Parathyroid adenoma (tissue), 2 donors: ENCODE measurements around the gene POLR2M.

Experiments
- H2AFZ ChIP-seq: fragments of 300-600 bp; sonication (generic); one replicate; pipeline ENCODE4 v1.7.0; 2017; ENCODE audit warnings: antibody characterized with exemption, mild to moderate bottlenecking
- H3K27ac ChIP-seq: fragments of 300-600 bp; sonication (generic); one replicate; pipeline ENCODE4 v1.7.0; 2017
- H3K27me3 ChIP-seq: fragments of 300-600 bp; sonication (generic); one replicate; pipeline ENCODE4 v1.7.0; 2017; ENCODE audit warnings: low read length; ENCODE audit not compliant: control insufficient read depth, insufficient read depth
- H3K36me3 ChIP-seq: fragments of 300-600 bp; sonication (generic); one replicate; pipeline ENCODE4 v1.7.0; 2017; ENCODE audit warnings: low read length; ENCODE audit not compliant: control insufficient read depth, insufficient read depth
- H3K4me1 ChIP-seq: fragments of 300-600 bp; sonication (generic); one replicate; pipeline ENCODE4 v1.7.0; 2017; ENCODE audit warnings: control low read depth
- H3K4me2 ChIP-seq: fragments of 300-600 bp; sonication (generic); one replicate; pipeline ENCODE4 v1.7.0; 2017; ENCODE audit warnings: low read length
- H3K4me3 ChIP-seq: fragments of 300-600 bp; sonication (generic); one replicate; pipeline ENCODE4 v1.7.0; 2017; ENCODE audit warnings: low read depth, low read length
- H3K79me2 ChIP-seq: fragments of 300-600 bp; sonication (generic); one replicate; pipeline ENCODE4 v1.7.0; 2017; ENCODE audit warnings: control low read depth
- H3K9ac ChIP-seq: fragments of 300-600 bp; sonication (generic); one replicate; pipeline ENCODE4 v1.7.0; 2017; ENCODE audit warnings: mild to moderate bottlenecking
- H3K9me3 ChIP-seq: fragments of 300-600 bp; sonication (generic); one replicate; pipeline ENCODE4 v1.7.0; 2017; ENCODE audit warnings: low read length; ENCODE audit not compliant: control insufficient read depth
- CTCF ChIP-seq: fragments of 300-600 bp; sonication (generic); IDR thresholded peaks from one replicate; pipeline ENCODE4 v1.7.0; 2017; ENCODE audit warnings: antibody characterized with exemption, mild to moderate bottlenecking
- donor health status: primary hyperparathyroidism.

POLR2M gene

GRCh38 chr15:57681011-57681410 is 25.5 kb upstream of the POLR2M start:
- H3K4me3 ChIP-seq = no peak overlapping the region
- H3K79me2 ChIP-seq = no peaks in the 10 kb centered on the region
- no peak for TF ChIP-seq CTCF
- H3K4me2 ChIP-seq = no peak overlapping the region
- H3K9me3 ChIP-seq = no peaks in the 10 kb centered on the region
- no peak overlapping the region for H3K27ac ChIP-seq
- no peaks in the 10 kb centered on the region for H3K36me3 ChIP-seq
- H3K9ac ChIP-seq = no peak overlapping the region
- no peaks in the 10 kb centered on the region for H3K27me3 ChIP-seq
- H3K4me1 ChIP-seq = no peaks in the 10 kb centered on the region
- no peak overlapping the region for H2AFZ ChIP-seq

GRCh38 chr15:57683481-57683880 is 23.0 kb upstream of the POLR2M start:
- no peak overlapping the region for H3K4me3 ChIP-seq
- no peak overlapping the region for H2AFZ ChIP-seq
- H3K4me1 ChIP-seq = no peaks in the 10 kb centered on the region
- no peak overlapping the region for H3K27ac ChIP-seq
- no peaks in the 10 kb centered on the region for H3K9me3 ChIP-seq
- no peak overlapping the region for H3K9ac ChIP-seq
- no peak for TF ChIP-seq CTCF
- no peak overlapping the region for H3K4me2 ChIP-seq
- H3K36me3 ChIP-seq = no peaks in the 10 kb centered on the region
- H3K27me3 ChIP-seq = no peaks in the 10 kb centered on the region
- no peaks in the 10 kb centered on the region for H3K79me2 ChIP-seq

- Histone ChIP-seq H3K79me2 (no peaks in the 10 kb centered on the region), H3K4me3 (no peak overlapping the region), H2AFZ (no peak overlapping the region), H3K27ac (no peak overlapping the region), H3K4me1 (no peaks in the 10 kb centered on the region), H3K27me3 (no peaks in the 10 kb centered on the region), H3K9me3 (no peaks in the 10 kb centered on the region), H3K9ac (no peak overlapping the region), H3K36me3 (no peaks in the 10 kb centered on the region), H3K4me2 (no peak overlapping the region)
- no peak for TF ChIP-seq CTCF
These were observed 21.9 kb upstream of the POLR2M start for GRCh38 chr15:57684491-57685151.

- H3K4me3 ChIP-seq = no peak overlapping the region
These were observed 21.0 kb upstream of the POLR2M start for GRCh38 chr15:57685306-57686095.

More at GRCh38 chr15:57685306-57686095, 21.0 kb upstream of the POLR2M start:
- TF ChIP-seq CTCF = no peak
- Histone ChIP-seq H3K27me3 (no peaks in the 10 kb centered on the region), H3K27ac (no peak overlapping the region), H3K4me2 (no peak overlapping the region), H2AFZ (no peak overlapping the region), H3K4me1 (no peaks in the 10 kb centered on the region), H3K9ac (no peak overlapping the region), H3K79me2 (no peaks in the 10 kb centered on the region), H3K9me3 (no peaks in the 10 kb centered on the region), H3K36me3 (no peaks in the 10 kb centered on the region)
